ENCODE results near the gene NUDT14. TPM values are rescaled to one million over a fixed set of nuclear protein-coding genes. Genes with fewer than 3 reads are reported as not detected.

NUDT14 gene
- total and polyA plus RNA-seq, 2 of the 8 experiments (the other 6 are each of a cell fraction or from before 2014, with no cell fraction given), result 25.5 to 33.3 TPM

- H3K4ac ChIP-seq (replicated peaks; ENCODE audit: insufficient read length, low read depth, low read length), result no peak overlapping the region
- peaks cover 5% of the 10 kb centered on the region for H3K79me1 ChIP-seq (ENCODE audit: low read depth, low read length)
- 89% methylated on average over 8 of the region's 14 CpGs; no CpG with 5 or more reads in 1 of the 2 experiments for WGBS, 2 experiments (ENCODE audit: extremely low coverage in 1 of 2, insufficient coverage in 1 of 2, insufficient read length in 1 of 2, insufficient replicate concordance in 2 of 2, low coverage in 1 of 2, low lambda C conversion rate in 2 of 2, missing lambda C conversion rate in 1 of 2)
- no peak overlapping the region for H3K9ac ChIP-seq (replicated peaks in 1 of 4; ENCODE audit: extremely low read depth in 1 of 4, low read depth in 3 of 4, low read length in 3 of 4)
- peaks cover 0 to 6% (median 0%) of the 10 kb centered on the region in 4 experiments; a peak in 5 of 7 replicates for H3K4me1 ChIP-seq (replicated peaks in 1 of 4; ENCODE audit: control insufficient read depth in 3 of 4, insufficient read depth in 4 of 4, low read length in 3 of 4)
- H3K27me3 ChIP-seq (replicated peaks in 1 of 4; ENCODE audit: control insufficient read depth in 3 of 4, extremely low read depth in 1 of 4, insufficient read depth in 3 of 4, low read length in 3 of 4), result no peaks in the 10 kb centered on the region
- DNase-seq (ENCODE audit: low read depth in 1 of 2, low spot score in 2 of 2) (no peak), FAIRE-seq (no peak)
- peaks cover 0 to 7% of the 10 kb centered on the region in 2 experiments for H4K20me1 ChIP-seq (replicated peaks in 1 of 2; ENCODE audit: control insufficient read depth in 1 of 2, insufficient read depth in 2 of 2, low read length in 2 of 2)
- H3K56ac ChIP-seq (replicated peaks; ENCODE audit: insufficient read length, low read depth, low read length), result no peak overlapping the region
- H3K79me2 ChIP-seq (ENCODE audit: control insufficient read depth in 1 of 2, insufficient read depth in 2 of 2, low read length in 2 of 2), result no peaks in the 10 kb centered on the region
- no peak overlapping the region for H4K91ac ChIP-seq (replicated peaks; ENCODE audit: insufficient read length, low read length)
- H2BK12ac ChIP-seq (ENCODE audit: low read depth, low read length), result no peak overlapping the region
- no peak overlapping the region for H3K4me2 ChIP-seq (ENCODE audit: insufficient read depth in 1 of 2, low read depth in 2 of 2, low read length in 2 of 2)
- H3K4me3 ChIP-seq (ENCODE audit: extremely low read depth in 1 of 4, insufficient read depth in 2 of 4, low read depth in 3 of 4, low read length in 4 of 4), result no peak overlapping the region
- H3K23ac ChIP-seq (ENCODE audit: insufficient read length), result no peak overlapping the region
- no peaks in the 10 kb centered on the region for H3K9me3 ChIP-seq (ENCODE audit: insufficient read depth in 2 of 2, low read depth in 1 of 2, low read length in 1 of 2)
- H4K5ac ChIP-seq (ENCODE audit: insufficient read length, low read depth, low read length), result no peak overlapping the region
- H4K8ac ChIP-seq (ENCODE audit: extremely low read depth, insufficient read depth, low read length), result no peak overlapping the region; the same call in 1 of the 2 replicates
- H3K36me3 ChIP-seq (ENCODE audit: control insufficient read depth in 2 of 4, insufficient read depth in 4 of 4, low read length in 3 of 4), result no peaks in the 10 kb centered on the region
- 0 out of 2 replicates have a peak, but pooled peaks cover 2% of the 10 kb centered on the region for H3K23me2 ChIP-seq (ENCODE audit: low read depth, low read length)
- H2BK20ac ChIP-seq (ENCODE audit: low read length), result no peak overlapping the region
- CTCF ChIA-PET (ENCODE audit: partially characterized antibody), result interaction anchor here (0.5 to 1.5 kb wide), 8 partner anchors 10 to 1437 kb away, joined by 3 to 5 read pairs (median 3); no protein-coding TSS in a partner anchor
- H3K27ac ChIP-seq (ENCODE audit: low read depth, low read length), result no peak overlapping the region
- no peak overlapping the region for H3K18ac ChIP-seq (ENCODE audit: extremely low read depth, low read length)
- H3K14ac ChIP-seq (ENCODE audit: insufficient read length), result no peak overlapping the region
- H2BK5ac ChIP-seq (ENCODE audit: low read depth, low read length), result no peak overlapping the region
- H2AK5ac ChIP-seq (ENCODE audit: low read depth, low read length), result no peak overlapping the region
- no peak overlapping the region for H2BK120ac ChIP-seq (replicated peaks; ENCODE audit: low read depth, low read length)
- POLR2A ChIA-PET (ENCODE audit: partially characterized antibody), result interaction anchor here (0.7 kb wide), 1 partner anchor 157 kb away, joined by 4 read pairs; no protein-coding TSS in a partner anchor
- no peak overlapping the region for H2AFZ ChIP-seq (ENCODE audit: low read length)
- H2BK15ac ChIP-seq (ENCODE audit: low read length), result no peak overlapping the region
- TF ChIP-seq RNF2 (IDR thresholded peaks at IDR 0.05; ENCODE audit: borderline replicate concordance, low read depth, low read length, missing control alignments, poor library complexity, severe bottlenecking) (no peak), RBBP5 (IDR thresholded peaks at IDR 0.05; ENCODE audit: borderline replicate concordance, low read depth, low read length) (no peak), SIX5 (IDR thresholded peaks at IDR 0.05; ENCODE audit: low read depth, low read length) (no peak), RFX5 (IDR thresholded peaks at IDR 0.05; ENCODE audit: borderline replicate concordance, low read depth, low read length) (no peak), CBX8 (IDR thresholded peaks at IDR 0.05; ENCODE audit: borderline replicate concordance, low read depth, low read length) (no peak), ATF3 (IDR thresholded peaks at IDR 0.05; ENCODE audit: insufficient read depth, low read depth, low read length) (no peak), KDM4A (IDR thresholded peaks at IDR 0.05; ENCODE audit: low read depth, low read length, severe bottlenecking) (no peak), BRCA1 (IDR thresholded peaks at IDR 0.05; ENCODE audit: low read depth, low read length) (no peak), ATF2 (IDR thresholded peaks at IDR 0.05; ENCODE audit: low read length) (no peak), MAX (IDR thresholded peaks at IDR 0.05) (no peak), BACH1 (IDR thresholded peaks at IDR 0.05; ENCODE audit: low read length) (no peak)
Observed at GRCh38 chr14:105159344-105159743, 21.8 kb downstream of the NUDT14 start.
